ENCODE data around the gene CCNL1. TPM values are rescaled to one million over a fixed set of nuclear protein-coding genes. Genes with fewer than 3 reads are reported as not detected.

Gene CCNL1
- total and polyA plus RNA-seq, 2 of the 4 experiments (the other 2 are of a cell fraction) = 60.9 to 83.3 TPM

DNA sequence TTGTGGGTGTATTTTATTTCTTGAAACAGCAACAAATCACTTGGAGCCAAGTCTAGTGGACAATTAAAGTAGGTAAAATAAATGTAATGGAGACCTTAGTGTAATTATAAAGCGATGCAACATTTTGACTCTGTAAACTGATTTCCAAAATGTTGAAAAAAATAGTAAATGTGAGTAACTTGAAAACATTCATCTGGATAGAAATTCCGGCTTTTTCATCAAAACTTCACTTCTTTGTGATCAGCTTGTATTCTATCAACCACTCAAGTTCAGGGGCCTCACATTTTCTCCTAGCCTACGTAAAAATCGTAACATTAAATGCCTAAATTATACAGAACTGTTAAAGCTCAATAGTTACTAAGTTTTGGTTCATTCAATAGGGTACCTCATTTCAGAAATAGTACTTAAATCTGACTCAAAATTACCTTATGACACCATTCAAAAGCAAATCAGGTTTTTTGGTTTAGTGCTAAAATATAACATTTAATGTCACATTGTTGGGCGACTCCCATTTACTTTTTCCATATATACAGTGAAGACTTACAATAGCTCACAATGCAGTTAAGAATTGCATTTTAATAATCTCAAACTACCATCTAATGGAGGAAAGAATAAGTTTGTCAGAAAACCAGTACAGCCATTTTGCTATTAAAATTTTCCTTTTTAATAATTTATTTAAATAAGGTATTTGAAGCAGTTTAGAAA, 12.7 kb downstream of the CCNL1 start:
- intact Hi-C loops (cut with micrococcal nuclease) (no loop called here), dilution Hi-C loops (cut with HindIII; ENCODE audit: low sequenced_read_pairs, unreplicated experiment) (no loop called here), in situ Hi-C loops (cut with MboI; ENCODE audit: low sequenced_read_pairs) (loop anchor here (25.0 kb wide), 1 partner anchor 1160 kb away; no protein-coding TSS in a partner anchor)
- Histone ChIP-seq H2AK9ac (replicated peaks; ENCODE audit: low read depth, low read length, poor library complexity) (no peak overlapping the region), H3K23ac (ENCODE audit: low read depth, low read length) (no peak overlapping the region), H3K14ac (replicated peaks; ENCODE audit: low read depth, low read length) (no peak overlapping the region), H2BK20ac (ENCODE audit: low read depth, low read length) (no peak overlapping the region), H3K9me1 (ENCODE audit: insufficient read depth, low read length) (peaks cover 3% of the 10 kb centered on the region), H4K5ac (ENCODE audit: low read depth, low read length) (no peak overlapping the region), H3K56ac (ENCODE audit: extremely low read depth, insufficient read depth, low read length) (no peak overlapping the region), H3K18ac (ENCODE audit: low read depth, low read length) (no peak overlapping the region), H3K4me2 (ENCODE audit: low read depth, low read length) (no peak overlapping the region), H3K4me1 (ENCODE audit: control insufficient read depth, insufficient read depth, low read length) (peaks cover 2% of the 10 kb centered on the region; the same call in 1 of the 2 replicates), H3K4me3 (ENCODE audit: insufficient read depth, low read depth, low read length) (no peak overlapping the region), H3K36me3 (ENCODE audit: control insufficient read depth, insufficient read depth, low read length) (peaks cover 59% of the 10 kb centered on the region), H3K27ac (ENCODE audit: insufficient read depth, low read length) (no peak overlapping the region), H3K4ac (ENCODE audit: low read depth, low read length) (no peak overlapping the region), H2BK5ac (ENCODE audit: low read depth, low read length, poor library complexity, severe bottlenecking) (no peak overlapping the region), H4K8ac (ENCODE audit: low read depth in 2 of 2, low read length in 2 of 2) (no peak overlapping the region), H4K20me1 (ENCODE audit: insufficient read depth, low read length) (peaks cover 28% of the 10 kb centered on the region), H3K9ac (ENCODE audit: low read depth, low read length) (no peak overlapping the region), H4K91ac (ENCODE audit: insufficient read depth, low read depth, low read length) (no peak overlapping the region), H2AFZ (replicated peaks; ENCODE audit: low read length, poor library complexity) (no peak overlapping the region), H2BK120ac (ENCODE audit: low read depth, low read length) (no peak overlapping the region), H2AK5ac (ENCODE audit: low read depth, low read length) (no peak overlapping the region), H3K79me1 (ENCODE audit: low read depth in 1 of 2, low read length in 2 of 2) (peaks cover 26 to 30% of the 10 kb centered on the region in 2 experiments), H3K27me3 (ENCODE audit: control insufficient read depth, insufficient read depth, low read length) (no peaks in the 10 kb centered on the region), H3K9me3 (ENCODE audit: control insufficient read depth, insufficient read depth, low read length) (no peaks in the 10 kb centered on the region), H2BK15ac (ENCODE audit: low read depth, low read length) (no peak overlapping the region)
- 90% methylated on average over 2 of the region's 5 CpGs; no CpG with 5 or more reads in 1 of the 2 experiments for WGBS, 2 experiments (ENCODE audit: extremely low coverage in 2 of 2, insufficient read length in 1 of 2)
- CTCF ChIA-PET = no interaction called here
- no peak for ATAC-seq (ENCODE audit: low read depth)
- no TSS peak for BruUV-seq (replicated peaks)
- TF ChIP-seq MAFK (IDR thresholded peaks at IDR 0.05; ENCODE audit: low read depth, low read length) = no peak
- peak; percentile 59 for TF ChIP-seq POLR2A (IDR thresholded peaks at IDR 0.05; ENCODE audit: low read depth, low read length)
- no peak for TF ChIP-seq BHLHE40 (IDR thresholded peaks at IDR 0.05; ENCODE audit: low read depth, low read length)
- TF ChIP-seq CHD1 (IDR thresholded peaks at IDR 0.05; ENCODE audit: low read depth, low read length) = no peak
- TF ChIP-seq CEBPB (IDR thresholded peaks at IDR 0.05; ENCODE audit: low read depth, low read length) = no peak
- no peak for TF ChIP-seq RCOR1 (IDR thresholded peaks at IDR 0.05; ENCODE audit: insufficient replicate concordance, low read length)
- no peak for TF ChIP-seq MAZ (IDR thresholded peaks at IDR 0.05; ENCODE audit: borderline replicate concordance, low read depth, low read length)
- no peak for DNase-seq
- POLR2A ChIA-PET (ENCODE audit: unreplicated experiment) = interaction anchor here (1.0 kb wide), 1 partner anchor 13 kb away, joined by 4 read pairs; no protein-coding TSS in a partner anchor

All from IMR-90 (cell line).